ENCODE data around the gene CES2. TPM values are rescaled to one million over a fixed set of nuclear protein-coding genes. Genes with fewer than 3 reads are reported as not detected.

CES2 gene
- polyA plus RNA-seq, 1 of the 3 experiments (the other 2 are of a cell fraction), result 33.1 TPM

GRCh38 chr16:66933776-66934137 is 1.6 kb upstream of the CES2 start:
- POLR2A ChIA-PET, result no interaction called here

GRCh38 chr16:66934138-66934838 is 1.0 kb upstream of the CES2 start, which contains the start of gene CIAO2B:
Gene CIAO2B, minus strand, starts transcription at chr16:66934402. Its CDS starts 38 bp downstream, at chr16:66934364.
- Histone ChIP-seq H3K9ac (peak within 1 kb of the TSS; percentile 97), H3K4me3 (ENCODE audit: low read depth in 2 of 2, low read length in 1 of 2) (peak within 1 kb of the TSS; percentile 85 to 88), H3K4me1 (ENCODE audit: control insufficient read depth in 1 of 2, insufficient read depth in 2 of 2, low read depth in 1 of 2, low read length in 1 of 2) (peaks cover 7 to 24% of the 10 kb centered on the region in 2 experiments; a peak in 2 of 4 replicates), H2AFZ (ENCODE audit: low read depth) (peak within 1 kb of the TSS; percentile 68), H3K4me2 (peak within 1 kb of the TSS; percentile 96), H3F3A (replicated peaks; ENCODE audit: insufficient read depth) (peaks cover 10% of the 10 kb centered on the region), H3K9me2 (no peaks in the 10 kb centered on the region), H3K27me3 (ENCODE audit: insufficient read depth) (no peaks in the 10 kb centered on the region), H3K9me3 (no peaks in the 10 kb centered on the region), H4K20me1 (ENCODE audit: insufficient read depth) (peaks cover 24% of the 10 kb centered on the region), H3K27ac (ENCODE audit: low read depth in 2 of 2, low read length in 1 of 2) (peak within 1 kb of the TSS; percentile 82 to 85), H3K36me3 (replicated peaks in 1 of 2; ENCODE audit: control insufficient read depth in 1 of 2, insufficient read depth in 2 of 2, low read length in 1 of 2) (peaks cover 12 to 20% of the 10 kb centered on the region in 2 experiments), H3K79me2 (ENCODE audit: insufficient read depth) (peaks cover 65% of the 10 kb centered on the region)
- peak; percentile 95 for DNase-seq
- CTCF ChIA-PET, result interaction anchor here (0.6 to 4.2 kb wide), 7 partner anchors 10 to 221 kb away, joined by 3 to 35 read pairs (median 5); partner anchors contain the start of gene NAE1
- POLR2A ChIA-PET, result interaction anchor here (0.6 to 0.7 kb wide), 2 partner anchors 9 to 137 kb away, joined by 3 to 4 read pairs; no protein-coding TSS in a partner anchor
- WGBS (ENCODE audit: low lambda C conversion rate), result under 1% methylated on average over 32 of the region's 76 CpGs
- no peak for TF ChIP-seq SMC3 (IDR thresholded peaks at IDR 0.05; ENCODE audit: low read depth, low read length)
- TF ChIP-seq YY1 (IDR thresholded peaks at IDR 0.05; ENCODE audit: low read depth), result peak; percentile 23; the same call in 1 of the 2 replicates
- TF ChIP-seq FOXJ3 (CRISPR knock-in tag; IDR thresholded peaks at IDR 0.05), result 0 out of 2 replicates have a peak, but pooled peaks have one; percentile 28
- TF ChIP-seq RFX5 (IDR thresholded peaks at IDR 0.05; ENCODE audit: low read length), result no peak
- no peak for TF ChIP-seq MEF2A (IDR thresholded peaks at IDR 0.05; ENCODE audit: borderline replicate concordance, low read depth)
- TF ChIP-seq RAD21 (IDR thresholded peaks at IDR 0.05; ENCODE audit: low read length), result no peak
- no peak for TF ChIP-seq RXRA (IDR thresholded peaks at IDR 0.05; ENCODE audit: borderline replicate concordance, low read depth)
- TF ChIP-seq TEAD4 (IDR thresholded peaks at IDR 0.05; ENCODE audit: borderline replicate concordance, insufficient read depth), result no peak
- no peak for TF ChIP-seq IRF3 (IDR thresholded peaks at IDR 0.05; ENCODE audit: low read depth, low read length)
- no peak for TF ChIP-seq JUND (IDR thresholded peaks at IDR 0.05)
- TF ChIP-seq EZH2phosphoT487 (IDR thresholded peaks at IDR 0.05; ENCODE audit: borderline replicate concordance, low read depth), result no peak
- TF ChIP-seq TAF1 (IDR thresholded peaks at IDR 0.05; ENCODE audit: borderline replicate concordance, low read depth, low read length), result peak; percentile 81

More at GRCh38 chr16:66933776-66934137, 1.6 kb upstream of the CES2 start:
- Histone ChIP-seq H3K4me3 (ENCODE audit: low read depth in 2 of 2, low read length in 1 of 2) (peak overlapping the region; percentile 85 to 88), H3K36me3 (replicated peaks in 1 of 2; ENCODE audit: control insufficient read depth in 1 of 2, insufficient read depth in 2 of 2, low read length in 1 of 2) (peaks cover 7 to 15% of the 10 kb centered on the region in 2 experiments), H3K4me1 (ENCODE audit: control insufficient read depth in 1 of 2, insufficient read depth in 2 of 2, low read depth in 1 of 2, low read length in 1 of 2) (peaks cover 7 to 24% of the 10 kb centered on the region in 2 experiments; a peak in 2 of 4 replicates), H3K27ac (ENCODE audit: low read depth in 2 of 2, low read length in 1 of 2) (peak overlapping the region; percentile 67 to 85; a peak in 3 of 4 replicates), H3K4me2 (peak overlapping the region; percentile 96), H3F3A (replicated peaks; ENCODE audit: insufficient read depth) (peaks cover 15% of the 10 kb centered on the region), H3K9me2 (no peaks in the 10 kb centered on the region), H3K9ac (peak overlapping the region; percentile 97), H3K79me2 (ENCODE audit: insufficient read depth) (peaks cover 65% of the 10 kb centered on the region), H4K20me1 (ENCODE audit: insufficient read depth) (peaks cover 24% of the 10 kb centered on the region), H2AFZ (ENCODE audit: low read depth) (peak overlapping the region; percentile 68; the same call in 1 of the 2 replicates), H3K9me3 (no peaks in the 10 kb centered on the region), H3K27me3 (ENCODE audit: insufficient read depth) (no peaks in the 10 kb centered on the region)
- DNase-seq, result no peak
- CTCF ChIA-PET, result interaction anchor here (1.0 to 4.2 kb wide), 6 partner anchors 9 to 222 kb away, joined by 3 to 35 read pairs (median 6); partner anchors contain the start of gene NAE1
- 0% methylated on average over 10 of the region's 12 CpGs for WGBS (ENCODE audit: low lambda C conversion rate)
- TF ChIP-seq REST (IDR thresholded peaks at IDR 0.05; ENCODE audit: low read depth, low read length), result no peak
- TF ChIP-seq RFX5 (IDR thresholded peaks at IDR 0.05; ENCODE audit: low read length), result no peak
- TF ChIP-seq USF2 (IDR thresholded peaks at IDR 0.05; ENCODE audit: borderline replicate concordance, low read depth, low read length), result no peak

All from SK-N-SH (cell line).